NCI-H524 (cell line): Measurements from ENCODE around the gene HLA-G.
A peak's percentile ranks its signal among the peaks of the same experiment; 100 is the strongest.

Experiments used
- DNase-seq, 2 experiments: peaks; one replicate each; lab custom pipeline; 2025; lab: John Stamatoyannopoulos, UW

Gene HLA-G

GRCh38 chr6:29818892-29819291, 8.7 kb upstream of the HLA-G start:
- DNase-seq = no peak

GRCh38 chr6:29824144-29824543, 3.5 kb upstream of the HLA-G start:
- no peak for DNase-seq

GRCh38 chr6:29825848-29826247, 1.8 kb upstream of the HLA-G start:
- DNase-seq = no peak

DNA sequence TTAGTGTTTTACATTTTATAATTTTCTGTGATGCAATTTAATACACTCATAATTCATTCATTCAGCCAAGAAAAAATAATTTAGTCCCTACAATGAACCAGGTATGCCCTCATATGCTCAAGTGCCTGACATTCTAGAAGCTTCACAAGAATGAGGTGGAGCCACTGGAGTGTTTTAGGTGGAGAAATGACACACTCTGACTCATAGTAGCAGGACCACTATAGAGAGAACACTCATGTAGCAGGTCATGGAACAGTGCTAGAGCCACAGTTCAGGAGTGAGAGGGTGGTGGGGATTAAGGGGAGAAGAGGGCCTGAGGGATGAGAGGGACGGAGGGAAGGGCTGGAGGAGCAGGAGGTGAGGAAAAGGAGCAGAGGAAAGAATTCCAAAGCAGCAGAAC, 1.4 kb upstream of the HLA-G start:
- no peak for DNase-seq

- DNase-seq = no peak
These were observed 809 bp downstream of the HLA-G start for GRCh38 chr6:29828471-29828797.

GRCh38 chr6:29829766-29830165, 2.1 kb downstream of the HLA-G start:
- DNase-seq = no peak

DNA sequence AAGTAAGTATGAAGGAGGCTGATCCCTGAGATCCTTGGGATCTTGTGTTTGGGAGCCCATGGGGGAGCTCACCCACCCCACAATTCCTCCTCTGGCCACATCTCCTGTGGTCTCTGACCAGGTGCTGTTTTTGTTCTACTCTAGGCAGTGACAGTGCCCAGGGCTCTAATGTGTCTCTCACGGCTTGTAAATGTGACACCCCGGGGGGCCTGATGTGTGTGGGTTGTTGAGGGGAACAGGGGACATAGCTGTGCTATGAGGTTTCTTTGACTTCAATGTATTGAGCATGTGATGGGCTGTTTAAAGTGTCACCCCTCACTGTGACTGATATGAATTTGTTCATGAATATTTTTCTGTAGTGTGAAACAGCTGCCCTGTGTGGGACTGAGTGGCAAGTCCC, 2.8 kb downstream of the HLA-G start:
- no peak for DNase-seq

DNA sequence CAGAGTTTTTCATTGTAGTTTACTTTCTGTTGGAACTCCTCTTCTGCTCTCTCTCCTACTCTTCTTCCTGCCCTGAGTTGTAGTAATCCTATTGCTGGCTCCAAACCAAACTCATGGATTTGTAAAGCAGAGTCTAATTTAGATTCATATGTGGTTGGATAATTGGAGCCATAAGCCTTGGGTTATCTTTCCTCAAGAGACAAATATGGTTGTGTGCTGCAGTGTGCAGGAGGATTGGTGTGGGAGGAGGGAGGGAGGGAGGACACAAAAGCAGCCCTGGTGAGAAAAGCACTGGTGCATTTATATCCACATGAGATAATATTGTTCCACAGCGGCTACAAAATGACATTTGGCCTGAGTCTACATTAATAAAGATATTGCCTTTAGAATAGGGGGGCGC, 4.2 kb downstream of the HLA-G start:
- DNase-seq = no peak

GRCh38 chr6:29834564-29835436, 7.2 kb downstream of the HLA-G start:
- no peak for DNase-seq

DNA sequence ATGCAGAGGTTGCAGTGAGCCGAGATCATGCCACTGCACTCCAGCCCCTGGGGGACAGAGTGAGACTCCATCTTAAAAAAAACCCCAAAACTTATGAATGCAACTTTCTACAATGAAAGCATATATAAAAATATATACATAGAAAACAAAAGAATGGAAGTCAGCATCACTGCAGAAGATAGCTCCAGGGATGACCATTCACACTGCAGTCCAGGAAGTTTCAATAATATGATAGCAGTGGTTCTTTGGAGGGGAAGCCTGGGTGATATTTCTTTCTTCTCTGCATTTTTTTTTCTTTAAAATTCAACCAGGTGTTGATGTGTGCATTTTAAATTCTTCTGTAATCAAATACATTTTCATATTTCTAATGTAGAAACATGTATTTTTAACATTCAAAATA, 12.3 kb downstream of the HLA-G start:
- no peak for DNase-seq

DNA sequence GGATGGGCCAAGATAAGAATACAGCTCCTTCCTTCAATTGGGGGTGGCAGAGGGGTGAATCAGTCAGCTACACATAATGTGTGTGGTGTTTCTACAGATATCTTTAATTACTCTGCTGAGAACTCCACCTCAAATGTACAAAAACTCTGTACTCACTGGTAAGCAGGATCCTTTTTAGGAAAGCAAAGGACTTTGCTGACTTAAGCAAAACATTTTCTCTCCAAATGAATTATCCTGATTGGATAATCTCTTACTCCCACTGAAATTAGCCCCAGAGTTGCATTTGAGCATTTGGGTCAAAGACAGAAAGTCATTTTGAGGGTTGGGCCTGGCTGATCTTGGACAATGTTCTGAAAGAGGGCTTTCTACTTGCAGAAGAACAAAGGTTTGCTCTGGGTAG, 13.4 kb downstream of the HLA-G start:
- no peak for DNase-seq

DNA sequence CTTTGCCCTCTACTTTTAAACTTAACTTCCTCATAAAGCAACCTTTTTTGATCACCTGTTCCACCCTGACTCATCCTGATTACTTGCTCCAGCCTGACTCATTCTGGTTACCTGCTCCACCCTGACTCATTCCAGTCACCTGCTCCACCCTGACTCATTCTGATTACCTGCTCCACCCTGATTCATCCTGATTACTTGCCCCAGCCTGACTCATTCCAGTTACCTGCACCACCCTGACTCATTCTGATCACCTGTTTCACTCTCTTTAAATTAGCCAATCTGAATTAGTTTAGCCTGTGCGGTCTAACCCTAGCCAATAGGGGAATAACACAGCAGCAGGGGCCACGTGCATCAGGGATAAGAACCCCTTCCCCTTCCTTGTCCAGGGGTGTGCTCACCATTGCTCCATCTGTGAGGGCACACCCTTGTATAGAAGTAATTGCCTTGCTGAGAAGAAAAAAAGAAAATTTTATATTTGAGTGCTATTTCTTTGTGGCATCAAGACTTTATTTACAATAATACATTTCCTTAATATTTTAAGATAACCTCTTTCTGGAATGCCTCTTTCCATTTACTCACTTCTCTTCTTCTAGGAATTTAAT, 17.9 kb downstream of the HLA-G start:
- no peak for DNase-seq

DNA sequence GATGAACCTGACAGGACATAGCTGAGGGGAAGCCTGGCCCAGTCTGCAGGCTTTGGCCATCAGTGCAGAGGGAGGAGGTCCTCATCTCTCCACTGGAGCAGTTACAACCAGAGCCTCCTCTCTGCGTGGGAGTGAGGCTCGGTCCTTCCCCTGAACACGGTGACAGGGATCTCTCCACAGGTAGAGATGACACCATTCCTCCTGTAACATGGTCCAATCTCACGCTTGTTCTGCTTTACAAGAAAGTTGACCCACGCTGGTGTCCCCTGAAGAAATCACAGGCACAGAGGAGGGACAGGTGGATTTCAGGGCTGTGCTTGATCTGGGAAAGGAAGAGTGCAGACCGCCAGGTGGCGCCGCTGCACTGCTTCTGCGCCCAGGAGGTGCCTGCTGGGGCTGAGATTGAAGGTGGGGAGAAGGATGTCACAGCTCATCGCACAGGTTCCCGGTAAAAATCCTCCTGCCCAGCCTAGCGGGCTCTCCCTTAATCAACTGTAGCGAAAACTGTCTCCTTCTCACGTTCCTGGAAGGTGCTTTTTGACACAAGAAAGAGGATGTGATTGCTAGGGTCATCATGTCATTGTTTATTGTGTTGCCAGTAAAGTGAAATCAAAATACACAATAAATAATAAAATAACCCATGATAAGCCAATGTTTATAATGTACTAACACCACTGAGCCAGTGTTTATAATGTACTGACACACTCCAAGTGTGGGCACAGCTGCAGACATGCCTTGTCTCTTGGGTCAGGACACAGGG, 20.4 kb downstream of the HLA-G start:
- DNase-seq = peak; percentile 16 to 66

GRCh38 chr6:29850011-29850553, 22.5 kb downstream of the HLA-G start:
- DNase-seq = no peak

- no peak for DNase-seq
These were observed 23.6 kb downstream of the HLA-G start for GRCh38 chr6:29851190-29851589.

- no peak for DNase-seq
These were observed 25.6 kb downstream of the HLA-G start for GRCh38 chr6:29853245-29853644.

DNA sequence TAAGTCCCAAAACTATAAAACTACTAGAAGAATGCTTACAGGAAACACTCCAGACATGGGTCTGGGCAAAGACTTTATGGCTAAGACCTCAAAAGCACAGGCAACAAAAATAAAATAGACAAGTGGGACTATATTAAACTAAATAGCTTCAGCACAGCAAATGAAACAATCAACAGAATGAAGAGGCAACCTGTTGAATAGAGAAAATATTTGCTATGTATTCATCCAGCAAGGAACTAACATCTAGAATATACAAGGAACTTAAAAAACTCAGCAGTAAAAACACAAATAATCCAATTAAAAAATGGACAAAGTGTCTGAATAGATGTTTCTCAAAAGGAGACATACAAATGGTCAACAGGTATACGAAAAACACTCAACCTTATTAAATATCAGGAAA, 30.4 kb downstream of the HLA-G start:
- no peak for DNase-seq

- no peak for DNase-seq
These were observed 34.1 kb downstream of the HLA-G start for GRCh38 chr6:29861521-29862255.

- no peak for DNase-seq
These were observed 36.6 kb downstream of the HLA-G start for GRCh38 chr6:29864037-29864810.

- no peak for DNase-seq
These were observed 38.0 kb downstream of the HLA-G start for GRCh38 chr6:29865631-29866030.

DNA sequence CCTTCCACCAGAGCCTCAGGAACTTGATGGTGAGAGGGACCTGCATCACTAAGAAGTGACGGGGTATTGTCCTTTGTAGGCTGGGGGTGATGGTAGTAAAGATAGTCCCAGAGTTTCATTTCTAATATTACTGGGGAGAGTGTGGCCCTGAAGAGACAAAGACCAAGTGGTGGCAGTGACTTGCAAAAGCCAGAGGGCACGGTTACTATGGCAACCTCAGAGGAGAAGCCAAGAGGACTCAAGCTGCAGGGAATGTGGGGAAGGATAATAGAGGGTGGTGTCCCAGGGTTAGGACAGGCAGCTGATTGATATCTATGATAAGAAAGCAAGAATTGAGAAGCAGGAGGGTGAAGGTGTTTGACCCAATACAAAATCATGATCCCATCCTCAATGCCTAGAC, 42.5 kb downstream of the HLA-G start:
- no peak for DNase-seq
